ENCODE data around the gene SLC7A6OS. TPM values are rescaled to one million over a fixed set of nuclear protein-coding genes. Genes with fewer than 3 reads are reported as not detected.

The SLC7A6OS gene
- total RNA-seq, 2 donors from 2014 or later, result 15.2 to 16.6 TPM

DNA sequence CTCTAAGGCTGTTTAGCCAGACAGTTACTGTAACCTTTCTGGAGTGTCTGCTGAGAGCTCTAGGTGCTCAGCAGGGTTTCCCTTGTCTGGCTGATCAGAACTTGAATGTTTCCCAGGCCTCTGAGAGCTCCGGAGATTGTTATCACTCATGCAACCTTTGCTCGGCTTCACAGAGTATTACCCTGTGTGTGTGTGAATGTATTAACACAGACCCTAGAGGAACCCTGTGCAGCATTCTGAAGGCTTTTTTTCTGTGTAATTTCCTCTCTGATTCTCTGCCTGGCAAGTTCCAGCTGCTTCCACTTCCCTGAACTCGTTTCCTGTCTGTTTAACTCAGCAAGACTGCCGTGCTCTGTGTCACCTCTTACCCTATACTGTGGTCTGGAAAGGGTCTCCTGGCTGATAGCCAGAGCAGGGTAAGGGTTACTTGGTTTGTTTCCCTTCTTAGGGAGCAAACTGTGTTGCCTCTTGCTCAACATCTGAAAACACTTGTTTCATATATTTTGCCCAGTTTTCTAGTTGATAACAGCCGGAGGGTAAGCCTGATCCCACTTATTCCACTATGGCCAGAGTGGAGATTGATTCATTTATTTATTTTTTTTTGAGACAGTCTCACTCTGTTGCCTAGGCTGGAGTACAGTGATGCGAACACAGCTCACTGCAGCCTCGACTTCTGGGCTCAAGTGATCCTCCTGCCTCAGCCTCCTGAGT, 21.8 kb upstream of the SLC7A6OS start:
- intact Hi-C loops (cut with DNase I), result no loop called here
- H3K36me3 ChIP-seq, result no peaks in the 10 kb centered on the region
- no peak for DNase-seq
- peaks cover 5% of the 10 kb centered on the region for H3K4me1 ChIP-seq
- H3K9me3 ChIP-seq, result no peaks in the 10 kb centered on the region
- peak overlapping the region; percentile 29 for H3K27ac ChIP-seq
- no peak overlapping the region for H3K9ac ChIP-seq (ENCODE audit: low read depth in 2 of 2, low read length in 2 of 2)
- no peak overlapping the region for H3K4me3 ChIP-seq
- no peaks in the 10 kb centered on the region for H3K27me3 ChIP-seq
- TF ChIP-seq, protein P1, sequence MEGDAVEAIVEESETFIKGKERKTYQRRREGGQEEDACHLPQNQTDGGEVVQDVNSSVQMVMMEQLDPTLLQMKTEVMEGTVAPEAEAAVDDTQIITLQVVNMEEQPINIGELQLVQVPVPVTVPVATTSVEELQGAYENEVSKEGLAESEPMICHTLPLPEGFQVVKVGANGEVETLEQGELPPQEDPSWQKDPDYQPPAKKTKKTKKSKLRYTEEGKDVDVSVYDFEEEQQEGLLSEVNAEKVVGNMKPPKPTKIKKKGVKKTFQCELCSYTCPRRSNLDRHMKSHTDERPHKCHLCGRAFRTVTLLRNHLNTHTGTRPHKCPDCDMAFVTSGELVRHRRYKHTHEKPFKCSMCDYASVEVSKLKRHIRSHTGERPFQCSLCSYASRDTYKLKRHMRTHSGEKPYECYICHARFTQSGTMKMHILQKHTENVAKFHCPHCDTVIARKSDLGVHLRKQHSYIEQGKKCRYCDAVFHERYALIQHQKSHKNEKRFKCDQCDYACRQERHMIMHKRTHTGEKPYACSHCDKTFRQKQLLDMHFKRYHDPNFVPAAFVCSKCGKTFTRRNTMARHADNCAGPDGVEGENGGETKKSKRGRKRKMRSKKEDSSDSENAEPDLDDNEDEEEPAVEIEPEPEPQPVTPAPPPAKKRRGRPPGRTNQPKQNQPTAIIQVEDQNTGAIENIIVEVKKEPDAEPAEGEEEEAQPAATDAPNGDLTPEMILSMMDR (IDR thresholded peaks at IDR 0.05), result no peak

DNA sequence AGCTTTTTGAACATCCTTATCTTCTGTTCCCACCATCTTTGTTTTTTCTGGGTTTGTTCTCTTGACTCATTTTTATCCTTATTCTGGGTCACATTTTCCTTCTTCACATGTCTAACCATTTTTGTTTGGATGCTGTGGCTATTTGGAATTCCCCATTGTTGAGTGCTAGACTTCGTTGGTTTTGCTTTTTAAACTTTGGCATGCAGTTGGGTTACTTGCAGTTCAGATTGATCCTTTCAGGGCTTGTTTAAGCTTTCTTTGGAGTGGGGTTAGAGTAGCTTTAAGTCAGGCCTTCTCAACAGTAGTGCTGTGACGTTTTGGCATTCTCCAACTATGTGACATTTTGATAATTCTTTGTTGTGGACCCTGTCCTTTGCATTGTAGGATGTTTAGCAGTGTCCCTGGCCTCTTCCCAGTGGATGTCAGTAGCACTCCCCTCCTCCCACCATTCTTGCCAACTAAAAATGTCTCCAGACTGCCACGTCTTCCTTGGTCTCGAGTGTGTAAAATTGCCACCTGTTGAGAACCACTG, 21.2 kb upstream of the SLC7A6OS start:
- DNase-seq, result no peak
- Histone ChIP-seq H3K27ac (peak overlapping the region; percentile 29), H3K4me3 (no peak overlapping the region), H3K4me1 (peaks cover 5% of the 10 kb centered on the region), H3K9me3 (no peaks in the 10 kb centered on the region), H3K9ac (ENCODE audit: low read depth in 2 of 2, low read length in 2 of 2) (no peak overlapping the region), H3K27me3 (no peaks in the 10 kb centered on the region), H3K36me3 (no peaks in the 10 kb centered on the region)
- TF ChIP-seq, protein P1 (IDR thresholded peaks at IDR 0.05), result no peak
- intact Hi-C loops (cut with DNase I), result no loop called here

DNA sequence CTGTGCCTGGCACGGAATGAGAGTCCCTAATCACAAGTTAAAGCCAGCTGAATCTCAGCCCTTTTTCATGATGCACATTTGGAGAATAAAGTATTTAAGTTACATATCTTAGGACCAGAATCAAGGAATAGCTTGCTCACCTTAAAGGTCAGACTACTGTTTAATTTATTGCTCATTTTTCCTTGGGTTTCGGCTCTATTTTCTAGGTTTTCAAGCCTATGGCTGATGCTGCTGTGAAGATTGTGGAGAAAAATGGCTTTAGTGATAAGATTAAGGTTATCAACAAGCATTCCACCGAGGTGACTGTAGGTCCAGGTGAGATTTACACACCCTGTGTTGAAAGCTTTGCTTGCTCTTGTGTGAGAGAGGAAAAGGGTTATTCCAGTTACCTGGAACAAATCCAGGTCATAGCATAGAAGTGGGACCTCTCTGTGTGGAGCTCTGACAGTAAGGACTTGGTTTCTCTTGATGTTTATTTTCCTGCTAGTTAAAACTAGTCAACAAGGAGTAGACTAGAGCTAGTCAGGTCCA, 18.2 kb upstream of the SLC7A6OS start:
- no peak for DNase-seq
- H3K27ac ChIP-seq, result no peak overlapping the region
- TF ChIP-seq, protein P1 (IDR thresholded peaks at IDR 0.05), result no peak
- no peak overlapping the region for H3K9ac ChIP-seq (ENCODE audit: low read depth in 2 of 2, low read length in 2 of 2)
- H3K4me1 ChIP-seq, result peaks cover 5% of the 10 kb centered on the region
- intact Hi-C loops (cut with DNase I), result no loop called here
- H3K4me3 ChIP-seq, result no peak overlapping the region
- H3K27me3 ChIP-seq, result no peaks in the 10 kb centered on the region
- H3K36me3 ChIP-seq, result no peaks in the 10 kb centered on the region
- no peaks in the 10 kb centered on the region for H3K9me3 ChIP-seq

DNA sequence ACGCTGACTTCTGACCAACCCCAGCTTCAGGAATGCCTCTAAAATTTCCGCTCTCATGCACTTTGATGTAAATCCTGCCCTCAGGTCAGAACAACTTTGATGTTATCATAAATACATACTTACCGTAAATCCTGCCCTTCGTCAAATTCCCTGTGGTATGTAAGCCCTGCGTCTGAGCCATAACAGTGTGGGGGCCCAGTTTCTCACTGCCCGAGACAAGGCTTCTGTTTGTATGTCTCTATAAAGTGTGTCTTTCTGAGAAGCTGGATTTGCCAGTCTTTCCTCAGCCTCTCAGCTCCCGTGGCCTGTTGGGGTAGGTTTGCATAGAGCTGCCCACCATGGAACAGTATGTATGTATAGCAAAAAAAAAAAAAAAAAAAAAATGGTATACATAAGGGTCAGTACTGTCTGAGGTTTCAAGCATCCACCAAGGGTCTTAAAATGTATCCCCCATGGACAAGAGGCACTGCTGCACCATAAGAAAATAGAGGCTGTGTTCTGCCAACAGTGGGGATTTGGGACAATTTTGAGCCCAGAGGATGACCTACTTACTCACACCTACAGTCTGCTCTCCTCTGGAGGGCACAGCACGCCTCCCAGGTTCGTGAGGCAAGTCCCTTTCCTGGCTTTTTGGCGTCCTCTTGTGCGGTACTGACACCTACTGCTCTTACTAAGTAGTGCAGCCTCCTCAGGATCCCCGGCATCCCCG, 17.6 kb upstream of the SLC7A6OS start:
- Histone ChIP-seq H3K27me3 (no peaks in the 10 kb centered on the region), H3K4me1 (peaks cover 5% of the 10 kb centered on the region), H3K9me3 (no peaks in the 10 kb centered on the region), H3K9ac (ENCODE audit: low read depth in 2 of 2, low read length in 2 of 2) (no peak overlapping the region), H3K4me3 (no peak overlapping the region), H3K27ac (no peak overlapping the region), H3K36me3 (no peaks in the 10 kb centered on the region)
- DNase-seq, result peak; percentile 82
- intact Hi-C loops (cut with DNase I), result no loop called here
- TF ChIP-seq, protein P1 (IDR thresholded peaks at IDR 0.05), result peak; percentile 93

DNA sequence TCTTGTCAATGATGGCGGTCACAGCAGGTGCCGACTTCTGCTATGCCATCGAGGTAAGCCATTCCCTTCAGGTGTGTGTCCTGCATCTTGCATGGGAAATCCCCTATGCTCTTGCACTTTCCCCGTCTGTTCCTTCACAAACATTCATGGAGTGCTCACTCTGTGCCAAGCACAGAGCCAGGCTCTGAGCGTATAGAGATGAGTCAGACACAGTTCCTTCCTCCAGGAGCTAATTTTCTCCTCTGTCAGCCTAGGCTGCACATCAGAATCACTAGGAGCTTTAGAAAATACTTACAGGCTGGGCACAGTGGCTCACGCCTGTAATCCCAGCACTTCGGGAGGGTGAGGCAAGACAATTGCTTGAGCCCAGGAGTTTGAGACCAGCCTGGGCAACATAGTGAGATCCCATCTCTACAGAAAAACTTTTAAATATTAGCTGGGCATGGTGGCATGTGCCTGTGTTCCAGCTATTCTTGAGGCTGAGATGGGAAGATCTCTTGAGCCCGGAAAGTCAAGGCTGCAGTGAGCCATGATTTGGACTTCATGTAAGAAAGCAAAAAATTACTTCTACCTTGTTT, 14.1 kb upstream of the SLC7A6OS start:
- H3K4me1 ChIP-seq, result no peaks in the 10 kb centered on the region
- no peaks in the 10 kb centered on the region for H3K27me3 ChIP-seq
- TF ChIP-seq, protein P1 (IDR thresholded peaks at IDR 0.05), result no peak
- no peak overlapping the region for H3K4me3 ChIP-seq
- H3K27ac ChIP-seq, result no peak overlapping the region
- no peak for DNase-seq
- no peak overlapping the region for H3K9ac ChIP-seq (ENCODE audit: low read depth in 2 of 2, low read length in 2 of 2)
- no peaks in the 10 kb centered on the region for H3K9me3 ChIP-seq
- intact Hi-C loops (cut with DNase I), result no loop called here
- no peaks in the 10 kb centered on the region for H3K36me3 ChIP-seq

All from colonic mucosa (tissue), 4 donors.